Mesothelial cell of epicardium (in vitro differentiated cells): ENCODE measurements around the gene LRSAM1. TPM values are rescaled to one million over a fixed set of nuclear protein-coding genes. Genes with fewer than 3 reads are reported as not detected.

Source experiments
- DNase-seq, 2 experiments: peaks; one replicate each; pipeline ENCODE4 v3.0.0; 2021; ENCODE audit warnings: low spot score in 2 of 2; ENCODE audit not compliant: unreplicated experiment in 2 of 2
- H3K27ac Mint-ChIP-seq: 2 replicates; pipeline ENCODE4 v1.8.0; 2021; ENCODE audit warnings: mixed read lengths
- H3K27me3 Mint-ChIP-seq: 2 replicates; pipeline ENCODE4 v1.8.0; 2021; ENCODE audit warnings: low read depth, mixed read lengths
- H3K36me3 Mint-ChIP-seq: 2 replicates; pipeline ENCODE4 v1.8.0; 2021; ENCODE audit warnings: mixed read lengths
- H3K4me1 Mint-ChIP-seq: 2 replicates; pipeline ENCODE4 v1.8.0; 2021; ENCODE audit warnings: mixed read lengths
- H3K4me3 Mint-ChIP-seq: 2 replicates; pipeline ENCODE4 v1.8.0; 2021; ENCODE audit warnings: mild to moderate bottlenecking, moderate library complexity, mixed read lengths
- H3K9me3 Mint-ChIP-seq: 2 replicates; pipeline ENCODE4 v1.8.0; 2021; ENCODE audit warnings: mixed read lengths
- CTCF ChIP-seq: fragments of 200-600 bp; sonication (generic); IDR thresholded peaks from one replicate; pipeline ENCODE4 v1.5.0; 2021; ENCODE audit warnings: antibody characterized with exemption; ENCODE audit not compliant: unreplicated experiment
- total RNA-seq: library from RNA; stranded (reverse); gene quantifications from 3 replicates; pipeline ENCODE4 v1.2.1, GENCODE V29; 2021

LRSAM1 gene
- total RNA-seq, 1 donor from 2014 or later = 27.4 TPM

GRCh38 chr9:127500399-127500798 is 49.1 kb downstream of the LRSAM1 start:
- H3K27ac Mint-ChIP-seq = no peak overlapping the region
- H3K36me3 Mint-ChIP-seq = peaks cover 7% of the 10 kb centered on the region
- no peaks in the 10 kb centered on the region for H3K27me3 Mint-ChIP-seq
- no peaks in the 10 kb centered on the region for H3K4me1 Mint-ChIP-seq
- H3K9me3 Mint-ChIP-seq = no peaks in the 10 kb centered on the region
- DNase-seq = no peak
- no peak overlapping the region for H3K4me3 Mint-ChIP-seq
- TF ChIP-seq CTCF = no peak

GRCh38 chr9:127500862-127501261 is 49.6 kb downstream of the LRSAM1 start:
- no peak overlapping the region for H3K27ac Mint-ChIP-seq
- TF ChIP-seq CTCF = no peak
- no peaks in the 10 kb centered on the region for H3K27me3 Mint-ChIP-seq
- peaks cover 6% of the 10 kb centered on the region for H3K36me3 Mint-ChIP-seq
- H3K9me3 Mint-ChIP-seq = no peaks in the 10 kb centered on the region
- no peak overlapping the region for H3K4me3 Mint-ChIP-seq
- H3K4me1 Mint-ChIP-seq = no peaks in the 10 kb centered on the region
- DNase-seq = no peak

- no peak for TF ChIP-seq CTCF
- H3K36me3 Mint-ChIP-seq = peaks cover 1% of the 10 kb centered on the region
- H3K27ac Mint-ChIP-seq = no peak overlapping the region
- H3K4me3 Mint-ChIP-seq = no peak overlapping the region
- no peaks in the 10 kb centered on the region for H3K27me3 Mint-ChIP-seq
- no peaks in the 10 kb centered on the region for H3K9me3 Mint-ChIP-seq
- no peak for DNase-seq
- no peaks in the 10 kb centered on the region for H3K4me1 Mint-ChIP-seq
Measured at GRCh38 chr9:127501821-127502343, 50.6 kb downstream of the LRSAM1 start.

GRCh38 chr9:127502706-127503378 is 51.5 kb downstream of the LRSAM1 start:
- Mint-ChIP-seq H3K4me1 (no peaks in the 10 kb centered on the region), H3K36me3 (peaks cover 1% of the 10 kb centered on the region), H3K27ac (no peak overlapping the region), H3K9me3 (no peaks in the 10 kb centered on the region), H3K4me3 (no peak overlapping the region), H3K27me3 (no peaks in the 10 kb centered on the region)
- DNase-seq = no peak
- no peak for TF ChIP-seq CTCF

GRCh38 chr9:127503379-127503921 is 52.1 kb downstream of the LRSAM1 start:
- peaks cover 1% of the 10 kb centered on the region for H3K36me3 Mint-ChIP-seq
- H3K4me1 Mint-ChIP-seq = no peaks in the 10 kb centered on the region
- H3K27ac Mint-ChIP-seq = no peak overlapping the region
- no peak for DNase-seq
- H3K4me3 Mint-ChIP-seq = no peak overlapping the region
- no peak for TF ChIP-seq CTCF
- H3K9me3 Mint-ChIP-seq = no peaks in the 10 kb centered on the region
- H3K27me3 Mint-ChIP-seq = no peaks in the 10 kb centered on the region
